GM18867 (cell line): ENCODE results near the gene PGAP3.

Source experiments
- ATAC-seq: cut with Tn5 transposase; IDR thresholded peaks from one replicate; pipeline ENCODE4 v1.9.1; 2021; ENCODE audit warnings: mild to moderate bottlenecking, moderate library complexity; ENCODE audit not compliant: unreplicated experiment

Gene PGAP3

DNA sequence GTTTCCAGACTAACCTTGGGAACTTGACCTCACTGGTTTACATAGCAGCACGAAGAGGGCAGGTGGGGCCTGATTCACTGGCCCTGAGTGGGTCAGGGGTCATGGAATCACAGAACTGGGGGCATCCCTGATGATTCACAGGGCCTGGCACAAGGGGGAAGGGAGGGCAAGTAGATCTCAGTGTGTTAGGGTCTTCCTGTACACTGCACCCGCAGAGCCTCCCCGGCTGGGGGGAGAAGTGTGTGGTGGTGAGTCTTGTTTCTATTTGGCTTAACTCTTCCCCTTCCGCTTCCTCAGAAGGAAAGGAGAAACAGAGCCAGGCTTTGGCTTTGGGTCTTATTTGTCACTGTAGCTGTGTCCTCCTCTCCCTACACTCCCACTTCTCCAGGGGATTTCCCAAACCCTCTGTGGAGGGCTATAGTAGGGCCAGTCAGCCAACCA lies 47.2 kb downstream of the PGAP3 start:
- no peak for ATAC-seq

DNA sequence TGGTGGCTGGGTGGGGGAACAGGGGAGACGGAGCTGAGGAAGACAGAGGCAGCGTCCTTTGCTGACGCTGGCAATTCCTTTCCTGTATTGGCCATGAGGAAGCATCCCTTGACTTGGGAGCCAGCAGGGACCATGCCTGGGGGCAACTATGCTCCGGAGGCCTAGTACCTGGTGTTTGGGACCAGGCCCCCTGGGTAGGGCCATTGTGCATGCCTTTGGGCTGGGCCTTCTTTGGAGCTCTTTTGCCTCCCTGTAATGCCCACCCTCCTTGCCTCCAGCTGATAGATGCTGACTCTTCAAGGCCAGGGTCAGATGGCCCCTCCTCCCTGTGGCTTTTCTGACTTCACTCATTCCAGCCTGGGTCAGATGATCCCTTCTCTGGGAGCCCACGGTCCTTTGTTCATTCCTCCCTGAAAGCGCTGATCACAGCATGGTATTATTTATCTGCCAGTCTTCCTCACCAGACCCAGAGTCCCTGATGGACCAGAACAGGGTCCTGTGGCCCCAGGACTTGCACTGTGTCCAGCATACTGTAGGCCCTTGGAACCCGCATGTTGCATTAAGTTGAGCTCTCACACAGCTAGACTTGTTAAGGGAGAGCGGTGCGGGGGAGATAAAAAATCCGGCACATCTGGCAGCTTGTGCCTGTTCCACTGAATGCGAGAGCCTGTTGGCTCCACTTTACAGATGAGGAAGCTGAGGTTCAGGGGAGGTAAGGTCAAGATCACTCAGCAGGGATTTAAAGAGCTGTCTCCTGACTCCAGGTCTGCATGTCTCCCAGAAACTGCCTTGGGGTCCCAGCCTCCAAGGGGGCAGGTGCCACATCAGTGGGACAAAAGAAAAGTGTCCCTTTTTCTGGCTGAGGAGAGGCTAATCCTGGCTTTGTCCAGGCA lies 48.0 kb downstream of the PGAP3 start:
- ATAC-seq, result no peak

DNA sequence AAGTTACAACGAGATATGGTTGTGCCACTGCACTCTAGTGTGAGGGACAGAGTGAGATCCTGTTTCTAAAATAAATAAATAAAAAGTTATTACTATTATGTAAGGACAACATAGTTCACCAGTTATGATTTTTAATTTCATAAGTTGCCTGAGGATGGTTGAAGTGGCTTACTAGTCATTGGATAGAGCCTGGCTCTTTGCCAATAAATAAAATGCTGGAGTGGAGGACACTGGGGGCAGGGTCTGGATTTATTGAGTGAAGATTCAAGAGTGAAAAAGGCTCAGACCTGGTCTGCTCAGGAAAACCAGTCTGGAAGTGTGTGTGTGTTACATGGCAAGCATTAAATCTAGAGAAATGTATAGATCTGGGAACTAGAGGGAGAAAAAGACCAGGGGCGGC lies 48.8 kb downstream of the PGAP3 start:
- no peak for ATAC-seq

DNA sequence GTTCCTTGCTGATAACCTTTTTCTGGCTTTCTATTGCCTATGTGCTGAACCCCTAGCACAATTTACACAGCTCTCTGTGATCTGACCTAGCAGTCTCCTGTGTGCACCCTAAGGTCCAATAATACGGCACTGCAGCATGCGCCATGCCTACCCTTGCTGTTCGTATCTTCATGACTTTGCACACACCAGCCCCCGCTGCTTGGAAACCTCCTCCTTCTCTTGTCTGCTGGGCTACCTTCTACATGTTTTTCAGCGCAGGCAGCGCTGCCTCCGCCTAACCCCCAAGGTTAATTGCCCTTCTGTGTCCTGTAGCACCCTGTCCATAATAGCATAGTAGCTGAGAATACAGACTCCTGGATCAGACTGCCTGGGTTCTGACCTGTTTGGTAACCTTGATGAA lies 49.5 kb downstream of the PGAP3 start:
- ATAC-seq, result no peak

DNA sequence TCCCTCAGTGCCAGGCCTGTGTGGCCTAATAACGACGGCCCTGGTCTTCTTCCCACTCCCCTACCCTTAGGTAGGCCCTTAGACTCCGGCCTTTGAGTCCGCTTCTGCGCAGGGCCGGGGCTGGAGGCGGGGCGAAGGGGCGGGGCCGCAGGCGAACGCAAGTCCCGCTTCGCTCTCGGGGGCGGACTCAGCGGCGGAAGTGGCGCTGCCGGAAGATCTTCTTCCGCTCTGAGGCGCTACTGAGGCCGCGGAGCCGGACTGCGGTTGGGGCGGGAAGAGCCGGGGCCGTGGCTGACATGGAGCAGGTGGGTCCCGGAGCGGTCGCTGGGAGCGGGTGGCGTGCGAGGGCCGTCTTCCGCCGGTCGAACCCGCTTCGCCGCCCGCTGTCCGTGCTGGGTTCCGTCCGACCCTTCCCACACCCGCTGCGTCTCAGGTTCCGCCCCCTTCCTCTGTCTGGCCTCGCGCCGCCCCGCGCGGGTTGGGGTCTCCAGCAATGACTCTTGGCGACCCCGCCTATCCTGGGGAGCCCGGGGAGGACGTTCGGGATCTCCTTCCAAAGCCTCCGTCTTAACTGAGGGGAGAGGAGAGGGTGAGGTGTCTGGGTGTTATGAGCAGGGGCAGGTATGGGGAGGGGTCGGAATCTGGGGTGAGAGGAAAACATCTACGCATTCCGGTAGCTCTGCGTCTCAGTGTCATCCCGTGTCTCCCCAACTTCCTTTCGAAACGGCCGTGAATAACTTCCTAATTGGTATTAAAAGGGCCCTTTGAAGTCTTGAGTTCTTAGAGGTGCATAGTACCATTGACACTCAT lies 50.7 kb downstream of the PGAP3 start, which contains the start of gene STARD3:
Gene STARD3 (plus strand): TSS at position 218 of the 810 bp plus-strand sequence. CDS start 16,388 bp downstream, outside the sequence.
- peak; percentile 88 for ATAC-seq

DNA sequence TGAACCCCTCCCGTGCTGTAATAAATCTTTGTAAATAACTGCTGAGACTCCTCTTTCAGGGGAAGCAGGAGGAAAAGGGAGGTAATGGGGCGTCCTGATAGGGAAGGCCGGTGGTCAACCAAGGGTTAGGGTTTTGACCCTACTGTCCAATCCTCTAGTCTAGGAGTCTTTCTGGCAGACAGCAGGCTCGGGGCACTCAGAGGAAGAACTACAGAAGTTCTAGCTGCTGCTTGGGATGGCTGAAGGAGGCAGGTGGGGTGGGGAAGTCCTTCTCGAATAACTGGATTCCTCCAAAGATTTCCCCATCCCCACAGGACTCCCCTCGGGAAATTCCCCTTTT lies 51.3 kb downstream of the PGAP3 start:
- ATAC-seq, result peak; percentile 9

DNA sequence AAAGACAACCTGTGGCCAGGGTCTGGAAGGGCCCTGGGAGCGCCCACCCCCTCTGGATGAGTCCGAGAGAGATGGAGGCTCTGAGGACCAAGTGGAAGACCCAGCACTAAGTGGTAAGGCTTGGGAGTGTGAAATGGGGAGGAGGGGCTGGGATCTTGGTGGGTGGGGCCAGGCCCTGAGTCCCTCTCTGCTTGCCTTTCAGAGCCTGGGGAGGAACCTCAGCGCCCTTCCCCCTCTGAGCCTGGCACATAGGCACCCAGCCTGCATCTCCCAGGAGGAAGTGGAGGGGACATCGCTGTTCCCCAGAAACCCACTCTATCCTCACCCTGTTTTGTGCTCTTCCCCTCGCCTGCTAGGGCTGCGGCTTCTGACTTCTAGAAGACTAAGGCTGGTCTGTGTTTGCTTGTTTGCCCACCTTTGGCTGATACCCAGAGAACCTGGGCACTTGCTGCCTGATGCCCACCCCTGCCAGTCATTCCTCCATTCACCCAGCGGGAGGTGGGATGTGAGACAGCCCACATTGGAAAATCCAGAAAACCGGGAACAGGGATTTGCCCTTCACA lies 52.2 kb downstream of the PGAP3 start:
- no peak for ATAC-seq

DNA sequence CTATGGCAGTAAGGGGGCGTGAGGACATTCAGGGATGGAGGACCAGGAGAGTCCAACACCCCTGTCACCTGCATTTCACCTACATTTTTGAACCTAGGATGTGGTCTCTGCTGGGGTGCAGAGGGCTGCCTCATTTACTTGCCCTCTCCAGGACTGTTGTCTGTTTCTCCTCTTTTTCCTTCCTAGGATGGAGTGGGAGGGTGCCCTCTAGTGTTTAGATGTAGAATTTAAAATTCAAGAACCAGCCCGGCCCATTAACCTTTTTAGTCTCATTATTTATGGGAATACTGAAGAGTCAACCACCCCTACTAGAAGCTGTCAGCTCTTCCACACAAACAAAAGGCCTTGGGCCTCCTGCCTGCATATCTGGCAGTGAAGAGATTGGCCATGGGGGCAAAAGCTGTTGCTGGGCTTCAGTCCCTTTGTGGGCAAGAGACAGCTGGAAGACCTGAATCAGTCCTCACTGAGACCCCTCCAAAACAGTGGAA lies 53.4 kb downstream of the PGAP3 start:
- ATAC-seq, result no peak

DNA sequence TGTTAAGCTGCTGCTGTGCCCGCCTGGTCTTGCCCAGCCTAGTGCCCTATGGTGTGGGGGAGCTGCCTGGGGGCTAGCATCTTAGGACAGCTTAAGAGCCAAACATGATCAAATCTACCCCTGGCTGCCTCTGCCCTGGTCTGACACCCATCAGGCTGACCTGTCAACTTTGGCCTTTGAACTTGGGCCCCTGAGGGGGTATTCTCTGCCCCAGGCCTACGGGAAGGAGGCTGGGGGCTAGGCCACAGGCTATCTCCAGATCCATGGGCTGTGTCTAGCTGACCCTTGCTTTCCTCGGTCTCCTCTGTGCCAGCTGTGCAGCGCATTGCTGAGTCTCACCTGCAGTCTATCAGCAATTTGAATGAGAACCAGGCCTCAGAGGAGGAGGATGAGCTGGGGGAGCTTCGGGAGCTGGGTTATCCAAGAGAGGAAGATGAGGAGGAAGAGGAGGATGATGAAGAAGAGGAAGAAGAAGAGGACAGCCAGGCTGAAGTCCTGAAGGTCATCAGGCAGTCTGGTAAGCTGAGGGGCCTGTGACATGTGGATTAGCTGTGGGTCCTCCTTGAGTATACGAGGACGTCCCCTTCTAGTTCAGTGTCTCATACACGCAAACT lies 54.2 kb downstream of the PGAP3 start:
- ATAC-seq, result no peak

DNA sequence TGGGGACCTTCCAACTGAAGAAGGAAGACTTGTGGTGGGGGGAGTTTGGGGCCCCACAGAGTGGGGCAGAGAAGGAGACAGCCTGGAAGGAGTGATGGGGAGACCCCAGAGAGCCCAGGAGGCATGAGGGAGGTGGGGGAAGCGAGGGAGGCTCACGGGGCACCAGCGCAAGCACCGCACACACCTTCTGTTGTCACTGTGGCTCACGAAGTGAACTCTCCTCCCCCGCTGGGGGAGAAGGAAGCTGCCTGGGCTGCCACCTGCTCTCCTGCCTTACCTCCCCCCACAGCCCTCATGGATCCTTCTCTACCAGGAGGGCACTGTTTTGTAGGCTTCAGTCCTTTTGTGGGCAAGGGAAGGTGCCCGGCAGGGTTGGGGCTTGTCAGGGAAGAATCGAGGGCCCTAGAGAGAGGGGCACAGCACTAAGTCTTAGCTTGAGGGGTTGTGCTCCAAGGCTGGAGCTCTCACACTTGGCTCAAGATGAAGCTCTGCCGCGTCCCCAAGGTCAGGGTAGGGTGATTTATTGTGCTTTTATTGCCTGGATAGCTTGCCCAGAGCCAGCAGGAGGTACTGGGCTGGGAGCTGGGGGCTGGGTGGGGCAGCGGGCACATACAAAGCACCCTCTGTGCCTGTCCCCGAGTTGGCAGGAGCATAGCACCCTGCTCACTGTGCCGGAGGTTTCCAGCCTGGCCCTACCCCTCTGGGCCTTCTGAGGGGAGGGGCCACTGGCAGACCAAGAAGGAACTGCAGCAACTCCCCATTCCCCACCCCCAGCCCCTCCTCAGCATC lies 55.5 kb downstream of the PGAP3 start:
- no peak for ATAC-seq

DNA sequence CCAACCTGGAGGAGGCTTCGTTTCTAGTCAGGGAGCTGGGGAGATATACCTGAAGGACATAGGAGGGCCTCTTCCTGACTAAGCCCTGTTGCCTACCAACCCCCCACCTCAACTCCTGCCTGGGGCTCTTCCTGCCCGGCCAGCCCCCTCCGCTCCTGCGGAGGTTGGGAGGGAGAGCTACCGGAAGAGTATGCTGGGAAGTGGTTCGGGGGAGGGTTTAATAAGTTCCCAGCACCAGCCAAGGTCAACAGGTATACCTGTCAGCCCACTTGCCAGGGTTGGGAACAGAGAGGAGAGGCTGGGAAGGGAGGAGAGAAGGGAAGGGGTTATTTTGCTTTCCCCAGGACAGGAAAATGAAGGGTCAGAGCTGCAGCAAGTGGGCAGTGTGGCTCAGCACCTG lies 56.5 kb downstream of the PGAP3 start:
- no peak for ATAC-seq

DNA sequence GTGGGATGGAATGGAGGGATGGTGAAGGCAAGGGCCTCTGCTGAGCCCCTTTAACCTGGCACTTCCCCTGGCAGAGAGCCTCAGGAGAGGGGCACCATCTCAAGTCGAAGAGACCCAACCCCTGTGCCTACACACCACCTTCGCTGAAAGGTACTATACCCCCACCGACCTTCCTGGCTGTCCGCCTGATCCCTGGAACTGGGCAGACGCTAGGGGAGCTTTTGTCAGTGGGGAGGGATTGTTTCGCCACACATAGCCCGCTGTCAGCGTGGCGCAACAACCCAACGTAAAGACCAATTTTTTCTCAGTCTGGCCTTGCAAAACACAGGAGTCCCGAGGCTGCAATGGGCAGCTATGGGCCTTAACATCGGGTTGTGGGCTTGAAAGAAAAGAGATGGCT lies 58.0 kb downstream of the PGAP3 start:
- ATAC-seq, result no peak

DNA sequence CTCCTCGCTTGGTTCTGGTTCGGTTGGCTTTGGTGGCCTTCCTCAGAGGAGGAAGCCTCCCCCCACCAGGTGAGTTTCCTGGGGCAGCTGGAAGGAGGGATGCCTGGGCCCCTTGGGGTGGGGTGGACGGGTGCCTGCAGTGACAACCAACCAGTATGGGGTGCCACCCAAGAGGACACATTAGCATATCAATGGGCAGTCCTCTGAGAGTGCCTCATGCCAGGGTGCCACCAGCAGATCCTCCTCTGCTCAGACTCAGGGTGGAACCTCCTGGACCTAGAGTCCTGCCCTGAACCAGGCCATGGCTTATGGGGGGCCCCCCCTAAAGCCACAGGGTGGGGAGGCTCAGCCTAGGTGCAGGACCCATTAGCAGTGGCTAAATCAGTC lies 58.4 kb downstream of the PGAP3 start:
- no peak for ATAC-seq

DNA sequence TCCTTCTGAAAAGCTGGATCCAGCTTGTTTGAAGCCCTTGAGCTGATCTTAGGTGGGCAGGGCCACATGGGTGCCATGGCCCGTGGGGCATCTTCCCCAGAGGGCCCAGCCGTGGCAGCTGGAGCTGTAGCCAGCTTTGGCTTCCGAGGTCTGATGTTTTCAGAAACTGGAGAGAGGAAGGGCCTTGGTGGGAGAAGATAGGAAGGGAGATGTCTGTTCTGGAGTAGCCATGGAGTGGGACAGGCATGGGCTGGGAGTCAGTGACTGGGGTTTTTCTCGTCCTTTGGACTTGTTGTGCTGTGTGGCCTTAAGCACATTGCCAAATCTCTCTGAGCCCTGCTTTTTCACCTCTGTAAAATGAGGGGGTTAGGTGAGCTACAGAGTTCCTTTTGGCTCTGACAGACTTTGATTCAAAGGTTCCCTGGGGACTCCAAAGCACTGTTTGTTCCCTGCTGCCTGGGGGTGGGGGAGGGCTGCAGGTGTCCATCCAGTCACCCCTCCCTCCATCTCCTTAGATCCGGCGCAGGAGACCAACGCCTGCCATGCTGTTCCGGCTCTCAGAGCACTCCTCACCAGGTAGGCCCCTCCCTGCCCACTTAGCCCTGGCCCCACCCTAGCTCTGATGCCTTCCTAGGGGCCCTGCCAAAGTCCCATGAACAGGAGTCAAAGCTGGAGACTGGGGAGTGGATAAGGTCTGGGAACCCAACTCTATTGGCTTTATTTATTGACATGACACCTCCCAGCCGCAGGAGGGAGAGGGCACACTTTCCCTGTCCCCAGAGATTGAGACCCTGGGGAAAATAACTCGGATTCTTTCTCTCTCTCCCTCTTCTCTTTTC lies 59.0 kb downstream of the PGAP3 start:
- no peak for ATAC-seq

DNA sequence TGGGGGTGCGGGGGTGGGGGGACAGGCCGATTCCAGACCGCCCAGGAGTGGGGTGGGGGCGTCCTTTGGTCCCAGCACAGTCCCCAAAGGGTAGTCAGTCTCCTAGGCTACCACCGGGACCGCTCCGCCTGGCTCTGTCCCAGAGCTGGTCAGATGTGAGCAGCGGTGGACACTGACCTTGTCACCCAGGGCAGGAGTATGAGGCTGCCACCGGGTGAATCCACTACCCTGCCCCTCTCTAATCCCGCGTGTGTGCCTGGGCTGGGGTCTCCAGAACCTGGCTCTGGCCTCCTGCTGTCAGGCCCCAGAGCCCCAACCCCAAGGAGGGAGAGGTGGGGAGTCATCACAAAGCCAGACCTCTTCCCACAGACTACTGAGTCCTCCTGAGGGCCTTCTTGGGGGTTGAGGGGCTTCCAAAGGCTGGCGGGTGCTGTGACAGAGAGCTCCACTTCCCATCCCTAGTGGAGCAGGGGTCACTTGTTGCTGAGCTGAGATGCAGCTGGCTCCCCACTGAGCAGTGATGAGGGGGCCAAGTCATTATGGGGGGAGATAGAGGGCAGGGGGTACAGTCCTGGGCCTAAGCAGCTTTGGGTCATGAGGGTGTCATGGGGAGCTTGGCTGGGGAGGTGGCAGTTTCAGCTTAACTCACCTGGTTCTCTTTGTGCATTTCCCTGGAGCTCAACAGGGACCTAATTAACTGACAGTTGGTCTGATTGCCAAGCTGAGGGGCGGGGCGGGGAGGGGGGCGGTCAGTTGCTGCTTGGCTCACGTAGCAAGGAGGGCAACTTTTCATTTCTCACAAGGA lies 59.9 kb downstream of the PGAP3 start:
- ATAC-seq, result no peak

DNA sequence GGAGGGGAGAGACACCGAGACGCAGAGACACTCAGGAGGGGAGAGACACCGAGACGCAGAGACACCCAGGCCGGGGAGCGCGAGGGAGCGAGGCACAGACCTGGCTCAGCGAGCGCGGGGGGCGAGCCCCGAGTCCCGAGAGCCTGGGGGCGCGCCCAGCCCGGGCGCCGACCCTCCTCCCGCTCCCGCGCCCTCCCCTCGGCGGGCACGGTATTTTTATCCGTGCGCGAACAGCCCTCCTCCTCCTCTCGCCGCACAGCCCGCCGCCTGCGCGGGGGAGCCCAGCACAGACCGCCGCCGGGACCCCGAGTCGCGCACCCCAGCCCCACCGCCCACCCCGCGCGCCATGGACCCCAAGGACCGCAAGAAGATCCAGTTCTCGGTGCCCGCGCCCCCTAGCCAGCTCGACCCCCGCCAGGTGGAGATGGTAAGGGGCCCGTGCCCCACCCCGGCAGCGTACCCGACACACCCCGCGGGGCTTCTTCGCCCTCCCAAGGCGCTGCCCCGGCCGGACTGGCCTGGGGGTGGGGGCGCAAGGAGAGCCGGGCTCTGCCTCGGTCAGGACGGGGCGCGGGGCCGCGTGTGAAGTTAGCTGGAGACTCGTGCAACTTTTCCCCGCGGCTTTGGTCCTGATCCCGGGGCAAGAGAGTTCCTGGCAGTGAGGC lies 60.7 kb downstream of the PGAP3 start:
- no peak for ATAC-seq

DNA sequence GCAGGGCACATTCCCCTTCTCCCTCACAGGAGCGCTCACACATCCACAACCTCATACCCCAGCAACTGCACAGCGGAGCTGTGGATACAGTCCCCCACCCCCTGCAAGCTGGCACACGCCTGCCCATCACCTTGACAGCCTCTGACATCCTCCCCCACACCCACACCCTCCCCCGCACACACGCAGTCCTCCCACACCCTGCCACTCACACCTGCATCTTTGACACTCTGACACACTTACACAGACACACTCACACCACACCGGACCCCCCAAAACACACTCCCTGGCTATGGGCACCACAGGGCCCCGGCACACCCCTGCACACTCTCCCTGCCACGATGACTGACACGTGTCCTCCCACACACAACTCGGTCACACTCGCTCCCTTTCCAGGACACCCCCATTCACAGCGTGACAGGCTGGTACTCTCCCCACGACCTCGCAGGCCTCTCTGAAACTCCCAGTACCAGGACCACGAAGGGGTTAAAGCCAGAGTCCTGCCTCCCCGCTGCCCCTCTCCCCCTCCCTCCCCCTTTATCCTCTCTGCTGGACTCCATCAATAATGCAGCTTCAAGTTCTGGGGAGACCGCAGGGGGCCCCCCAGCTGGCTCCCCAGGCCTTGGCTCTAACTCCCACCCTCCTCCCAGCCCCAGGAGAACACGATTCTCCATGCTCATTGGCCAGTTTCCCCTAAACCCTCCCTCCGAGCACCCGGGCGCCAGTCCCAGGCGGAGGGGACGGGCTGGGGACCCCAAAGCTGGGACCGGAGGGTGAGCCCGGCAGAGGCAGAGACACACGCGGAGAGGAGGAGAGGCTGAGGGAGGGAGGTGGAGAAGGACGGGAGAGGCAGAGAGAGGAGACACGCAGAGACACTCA lies 61.4 kb downstream of the PGAP3 start, which contains the start of gene PPP1R1B:
Gene PPP1R1B (plus strand): TSS at position 782 of the 876 bp plus-strand sequence. CDS start 441 bp downstream, outside the sequence.
- ATAC-seq, result no peak
